ENCODE measurements around the gene HMCN1. TPM values are rescaled to one million over a fixed set of nuclear protein-coding genes. Genes with fewer than 3 reads are reported as not detected.
"Not testable (repeated sequence)": the region's sequence is repeated elsewhere in the genome, so short reads cannot be mapped to it uniquely, and the experiment has no call there.

The HMCN1 gene
- total RNA-seq, 1 donor from 2014 or later: 22.2 TPM

DNA sequence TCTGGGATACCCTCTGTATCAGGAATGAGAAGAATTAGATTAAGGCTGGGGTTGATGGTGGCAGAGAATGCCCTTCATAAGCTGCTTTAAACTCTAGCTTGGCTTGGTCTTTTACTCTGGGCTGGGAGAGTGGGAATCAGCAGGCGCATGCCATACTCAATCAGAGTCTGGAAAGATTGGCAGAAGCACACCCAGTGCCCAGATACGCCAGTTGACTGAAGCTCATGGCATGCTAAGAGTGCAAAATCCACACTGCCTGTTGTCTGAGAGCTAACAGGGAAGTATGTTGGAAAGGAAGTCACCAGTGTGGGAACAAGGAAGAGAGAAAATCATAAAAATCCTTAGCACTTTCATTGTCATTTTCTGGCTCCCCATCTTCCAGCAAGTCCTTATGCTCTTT, 53.0 kb downstream of the HMCN1 start:
- H3K27ac Mint-ChIP-seq (ENCODE audit: unreplicated experiment): peak overlapping the region; percentile 65
- TF ChIP-seq, protein P1, sequence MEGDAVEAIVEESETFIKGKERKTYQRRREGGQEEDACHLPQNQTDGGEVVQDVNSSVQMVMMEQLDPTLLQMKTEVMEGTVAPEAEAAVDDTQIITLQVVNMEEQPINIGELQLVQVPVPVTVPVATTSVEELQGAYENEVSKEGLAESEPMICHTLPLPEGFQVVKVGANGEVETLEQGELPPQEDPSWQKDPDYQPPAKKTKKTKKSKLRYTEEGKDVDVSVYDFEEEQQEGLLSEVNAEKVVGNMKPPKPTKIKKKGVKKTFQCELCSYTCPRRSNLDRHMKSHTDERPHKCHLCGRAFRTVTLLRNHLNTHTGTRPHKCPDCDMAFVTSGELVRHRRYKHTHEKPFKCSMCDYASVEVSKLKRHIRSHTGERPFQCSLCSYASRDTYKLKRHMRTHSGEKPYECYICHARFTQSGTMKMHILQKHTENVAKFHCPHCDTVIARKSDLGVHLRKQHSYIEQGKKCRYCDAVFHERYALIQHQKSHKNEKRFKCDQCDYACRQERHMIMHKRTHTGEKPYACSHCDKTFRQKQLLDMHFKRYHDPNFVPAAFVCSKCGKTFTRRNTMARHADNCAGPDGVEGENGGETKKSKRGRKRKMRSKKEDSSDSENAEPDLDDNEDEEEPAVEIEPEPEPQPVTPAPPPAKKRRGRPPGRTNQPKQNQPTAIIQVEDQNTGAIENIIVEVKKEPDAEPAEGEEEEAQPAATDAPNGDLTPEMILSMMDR (IDR thresholded peaks at IDR 0.05; ENCODE audit: unreplicated experiment): no peak
- peaks cover 6% of the 10 kb centered on the region for H3K9me3 Mint-ChIP-seq (ENCODE audit: unreplicated experiment)
- H3K27me3 Mint-ChIP-seq (ENCODE audit: unreplicated experiment): peaks cover 8% of the 10 kb centered on the region
- peaks cover 10% of the 10 kb centered on the region for H3K36me3 Mint-ChIP-seq (ENCODE audit: low read depth, unreplicated experiment)
- DNase-seq (ENCODE audit: low spot score): no peak
- no peak overlapping the region for H3K4me3 Mint-ChIP-seq (ENCODE audit: unreplicated experiment)
- H3K4me1 Mint-ChIP-seq (ENCODE audit: unreplicated experiment): peaks cover 17% of the 10 kb centered on the region

DNA sequence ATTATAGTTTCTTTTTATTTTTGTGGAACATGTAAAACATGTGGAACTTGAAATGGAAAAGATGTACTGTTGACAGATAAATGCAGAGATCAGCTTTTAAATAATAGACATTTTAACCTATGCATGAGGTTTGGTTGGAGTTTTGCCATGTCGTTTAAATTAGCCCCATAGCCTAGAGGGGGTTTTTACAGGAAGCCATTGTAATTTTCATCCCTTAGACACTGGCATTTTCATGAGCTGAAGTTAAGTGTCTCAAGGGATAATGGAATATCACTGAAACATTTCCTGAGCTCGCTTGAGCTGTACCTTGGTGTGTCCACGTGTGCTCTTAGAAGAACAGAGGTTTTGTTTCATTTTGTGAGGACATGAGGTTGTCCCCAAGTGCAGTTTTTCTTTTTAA, 54.2 kb downstream of the HMCN1 start:
- Mint-ChIP-seq H3K4me1 (ENCODE audit: unreplicated experiment) (peaks cover 17% of the 10 kb centered on the region), H3K36me3 (ENCODE audit: low read depth, unreplicated experiment) (peaks cover 6% of the 10 kb centered on the region), H3K27ac (ENCODE audit: unreplicated experiment) (no peak overlapping the region), H3K27me3 (ENCODE audit: unreplicated experiment) (peaks cover 8% of the 10 kb centered on the region), H3K4me3 (ENCODE audit: unreplicated experiment) (no peak overlapping the region), H3K9me3 (ENCODE audit: unreplicated experiment) (no peaks in the 10 kb centered on the region)
- DNase-seq (ENCODE audit: low spot score): no peak
- TF ChIP-seq, protein P1 (IDR thresholded peaks at IDR 0.05; ENCODE audit: unreplicated experiment): no peak

DNA sequence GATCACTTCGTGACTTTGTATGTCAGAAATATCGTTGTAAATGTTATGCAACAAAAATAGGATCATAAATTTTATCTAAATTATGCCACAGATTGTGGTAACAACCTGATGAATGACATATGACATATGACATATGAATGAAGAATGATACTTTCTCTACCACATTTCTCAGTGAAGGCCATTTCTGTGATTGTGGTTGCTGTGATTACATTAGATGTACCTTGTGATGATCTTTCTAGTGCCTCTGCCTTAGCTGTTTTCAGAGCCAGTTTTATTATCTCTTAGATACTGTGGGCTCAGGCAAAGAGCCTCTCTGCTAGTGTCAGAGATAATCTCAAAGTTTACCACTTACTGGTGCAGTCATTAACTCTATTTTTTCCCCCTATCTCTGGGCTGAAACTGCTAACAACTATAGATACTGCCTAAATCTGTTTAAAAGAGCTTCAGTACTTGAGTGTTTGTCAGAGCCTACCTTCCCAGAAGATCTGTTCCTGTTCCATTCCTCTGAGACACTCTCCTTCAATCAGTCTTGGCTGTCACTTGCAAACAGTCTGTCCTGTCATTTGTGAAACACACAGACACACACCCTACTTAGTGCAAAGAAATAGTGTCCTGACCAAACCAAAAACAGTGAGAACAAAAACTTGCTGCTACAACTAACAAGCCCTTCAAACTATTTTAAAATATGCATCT, 55.5 kb downstream of the HMCN1 start:
- Mint-ChIP-seq H3K27ac (ENCODE audit: unreplicated experiment) (peak overlapping the region; percentile 76), H3K4me3 (ENCODE audit: unreplicated experiment) (no peak overlapping the region), H3K9me3 (ENCODE audit: unreplicated experiment) (no peaks in the 10 kb centered on the region), H3K27me3 (ENCODE audit: unreplicated experiment) (peaks cover 4% of the 10 kb centered on the region), H3K4me1 (ENCODE audit: unreplicated experiment) (peaks cover 17% of the 10 kb centered on the region), H3K36me3 (ENCODE audit: low read depth, unreplicated experiment) (peaks cover 1% of the 10 kb centered on the region)
- no peak for DNase-seq (ENCODE audit: low spot score)
- TF ChIP-seq, protein P1 (IDR thresholded peaks at IDR 0.05; ENCODE audit: unreplicated experiment): no peak

DNA sequence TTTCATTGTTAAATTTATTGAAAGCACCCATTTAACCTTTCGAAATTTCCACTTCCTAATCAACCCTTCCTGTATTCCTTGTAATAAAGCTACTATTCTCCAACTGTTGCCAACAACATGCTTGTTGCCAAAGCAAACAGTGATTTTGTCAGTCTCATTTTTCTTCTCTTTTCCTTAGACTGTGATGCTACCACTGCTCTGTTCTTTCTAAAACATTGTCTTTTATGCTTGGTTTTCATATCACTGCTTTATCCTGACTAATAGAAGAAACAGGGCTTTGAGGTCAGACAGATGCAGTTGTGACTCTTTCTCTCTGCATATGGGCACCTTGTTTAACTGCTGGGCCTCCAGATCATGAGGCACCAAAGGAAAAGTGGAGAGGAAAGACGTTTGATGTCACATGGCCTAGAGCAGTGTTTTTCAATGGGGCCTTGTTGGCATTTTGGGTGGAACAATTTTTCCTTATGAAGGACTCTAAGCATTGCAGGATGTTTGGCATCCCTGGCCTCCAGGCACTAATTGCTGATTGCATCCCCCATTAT, 56.1 kb downstream of the HMCN1 start:
- Mint-ChIP-seq H3K27me3 (ENCODE audit: unreplicated experiment) (peaks cover 4% of the 10 kb centered on the region), H3K36me3 (ENCODE audit: low read depth, unreplicated experiment) (no peaks in the 10 kb centered on the region), H3K4me1 (ENCODE audit: unreplicated experiment) (peaks cover 17% of the 10 kb centered on the region), H3K9me3 (ENCODE audit: unreplicated experiment) (no peaks in the 10 kb centered on the region), H3K4me3 (ENCODE audit: unreplicated experiment) (no peak overlapping the region), H3K27ac (ENCODE audit: unreplicated experiment) (peak overlapping the region; percentile 76)
- no peak for DNase-seq (ENCODE audit: low spot score)
- TF ChIP-seq, protein P1 (IDR thresholded peaks at IDR 0.05; ENCODE audit: unreplicated experiment): no peak

DNA sequence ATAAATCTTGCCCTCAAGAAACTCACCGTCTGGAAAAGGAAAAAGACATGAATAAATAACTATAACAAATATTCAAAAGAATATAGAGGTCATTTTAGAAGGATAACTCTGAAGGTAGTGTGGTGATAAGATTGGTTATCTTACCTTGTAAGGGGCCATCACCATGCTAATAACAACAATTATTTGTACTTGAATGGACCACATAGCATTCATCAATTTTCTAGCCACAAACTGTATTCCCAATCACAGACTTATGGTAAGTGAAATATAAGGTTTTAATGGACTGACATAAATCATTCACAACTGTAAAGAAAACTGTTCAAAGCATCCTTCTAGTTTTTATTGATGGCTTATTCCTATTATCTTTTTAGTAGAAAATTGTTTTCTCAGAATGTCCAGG, 57.8 kb downstream of the HMCN1 start:
- H3K27ac Mint-ChIP-seq (ENCODE audit: unreplicated experiment): no peak overlapping the region
- no peaks in the 10 kb centered on the region for H3K9me3 Mint-ChIP-seq (ENCODE audit: unreplicated experiment)
- DNase-seq (ENCODE audit: low spot score): no peak
- H3K4me3 Mint-ChIP-seq (ENCODE audit: unreplicated experiment): no peak overlapping the region
- TF ChIP-seq, protein P1 (IDR thresholded peaks at IDR 0.05; ENCODE audit: unreplicated experiment): no peak
- no peaks in the 10 kb centered on the region for H3K36me3 Mint-ChIP-seq (ENCODE audit: low read depth, unreplicated experiment)
- H3K4me1 Mint-ChIP-seq (ENCODE audit: unreplicated experiment): peaks cover 15% of the 10 kb centered on the region
- H3K27me3 Mint-ChIP-seq (ENCODE audit: unreplicated experiment): peaks cover 6% of the 10 kb centered on the region

DNA sequence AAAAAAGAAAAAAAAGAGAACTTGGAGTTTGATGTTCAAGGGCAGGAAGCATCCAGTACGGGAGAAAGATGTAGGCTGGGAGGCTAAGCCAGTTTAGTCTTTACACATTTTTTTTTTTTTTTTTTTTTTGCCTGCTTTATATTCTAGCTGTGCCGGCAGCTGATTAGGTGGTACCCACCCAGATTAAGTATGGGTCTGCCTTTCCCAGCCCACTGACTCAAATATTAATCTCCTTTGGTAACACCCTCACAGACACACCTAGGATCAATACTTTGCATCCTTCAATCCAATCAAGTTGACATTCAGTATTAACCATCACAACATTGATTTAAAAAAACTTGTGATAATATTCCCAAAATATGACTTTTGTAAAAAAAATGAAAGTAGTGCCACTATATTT, 60.3 kb downstream of the HMCN1 start:
- H3K27me3 Mint-ChIP-seq (ENCODE audit: unreplicated experiment); H3K27ac Mint-ChIP-seq (ENCODE audit: unreplicated experiment); H3K4me3 Mint-ChIP-seq (ENCODE audit: unreplicated experiment); H3K36me3 Mint-ChIP-seq (ENCODE audit: low read depth, unreplicated experiment); H3K4me1 Mint-ChIP-seq (ENCODE audit: unreplicated experiment); DNase-seq (ENCODE audit: low spot score); H3K9me3 Mint-ChIP-seq (ENCODE audit: unreplicated experiment): not testable (repeated sequence)

All from endothelial cell (in vitro differentiated cells).